CD4-positive, alpha-beta T cell treated with Interleukin-6 at 100 ng/mL for 8 hours (primary cell): Measurements from ENCODE around the gene SLC66A3.

Experiments used
- DNase-seq: peaks from one replicate; pipeline ENCODE4 v3.0.0-alpha.2; 2020; ENCODE audit warnings: mixed read lengths, low spot score

SLC66A3 gene

GRCh38 chr2:11140492-11140891 is 14.8 kb upstream of the SLC66A3 start:
- DNase-seq: no peak

GRCh38 chr2:11141319-11141718 is 13.9 kb upstream of the SLC66A3 start:
- no peak for DNase-seq

DNA sequence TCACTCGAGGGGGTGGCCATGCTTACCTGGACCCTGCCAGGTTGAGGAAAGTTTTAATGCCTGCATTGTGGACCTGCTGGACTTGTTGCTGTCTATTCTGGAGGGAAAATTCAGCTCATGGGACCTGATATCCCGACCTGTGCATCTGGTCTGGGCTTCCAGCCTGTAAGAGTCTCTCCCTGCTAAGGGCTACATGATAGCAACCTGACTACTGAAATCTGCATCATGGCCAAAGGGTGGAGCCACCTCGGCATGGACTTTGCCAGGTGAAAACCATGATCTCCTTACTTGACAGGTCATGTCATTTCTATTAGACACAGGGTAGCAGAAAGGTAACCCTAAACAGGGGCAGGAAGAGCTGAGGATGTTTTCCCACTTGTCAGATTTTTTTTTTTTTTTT is 12.9 kb upstream of the SLC66A3 start:
- no peak for DNase-seq

GRCh38 chr2:11142987-11143386 is 12.3 kb upstream of the SLC66A3 start:
- DNase-seq: no peak

GRCh38 chr2:11144077-11144737 is 11.1 kb upstream of the SLC66A3 start:
- no peak for DNase-seq

DNA sequence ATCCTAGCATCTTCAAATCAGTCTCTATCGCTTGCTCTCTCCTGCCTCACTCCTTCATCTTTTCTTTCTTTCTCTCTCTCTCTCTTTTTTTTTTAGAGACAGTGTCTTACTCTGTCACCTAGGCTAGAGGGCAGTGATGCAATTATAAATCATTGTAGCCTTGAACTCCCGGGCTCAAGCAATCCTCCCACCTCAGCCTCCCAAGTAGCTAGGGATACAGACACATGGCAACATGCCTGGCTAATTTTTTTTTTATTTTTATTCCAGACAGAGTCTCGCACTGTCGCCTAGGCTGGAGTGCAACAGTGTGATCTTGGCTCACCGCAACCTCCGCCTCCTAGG is 10.6 kb upstream of the SLC66A3 start:
- no peak for DNase-seq

DNA sequence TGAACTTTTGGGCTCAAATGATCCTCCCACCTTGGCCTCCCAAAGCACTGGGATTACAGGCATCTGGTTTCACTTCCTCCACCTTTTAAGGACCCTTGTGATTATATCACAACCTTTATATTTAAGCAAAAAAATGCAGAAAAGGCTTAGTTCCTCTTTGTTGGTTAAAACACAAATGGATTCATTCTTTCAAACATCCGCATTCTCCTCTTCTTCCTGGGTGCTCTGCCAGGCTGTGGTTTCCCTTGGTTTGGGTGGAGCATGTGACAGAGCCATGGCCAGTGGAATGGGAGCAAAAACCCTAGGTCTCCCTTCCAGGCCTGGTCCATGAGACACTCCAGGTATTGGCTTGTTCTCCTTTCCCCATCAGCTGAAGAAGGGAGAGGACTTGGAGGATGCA is 9.9 kb upstream of the SLC66A3 start:
- DNase-seq: no peak

DNA sequence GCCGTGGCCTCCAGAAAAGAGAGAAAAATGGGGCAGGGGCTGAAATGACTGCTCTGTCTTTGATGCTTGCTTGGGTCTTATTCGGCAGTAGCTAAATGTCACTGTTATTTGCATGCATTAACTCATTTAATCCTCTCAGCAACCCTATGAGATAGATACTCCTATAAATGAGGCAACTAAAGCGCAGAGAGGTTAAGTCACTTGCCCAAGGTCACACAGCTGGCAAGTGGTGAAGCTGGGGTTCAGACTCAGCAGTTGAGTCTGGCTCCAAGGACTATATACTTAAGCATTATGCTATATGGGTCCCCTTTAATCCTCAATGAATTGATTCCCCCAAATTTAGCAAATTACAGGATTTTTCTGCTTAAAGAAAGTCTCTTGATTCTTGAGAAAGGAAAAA is 9.2 kb upstream of the SLC66A3 start:
- DNase-seq: no peak

DNA sequence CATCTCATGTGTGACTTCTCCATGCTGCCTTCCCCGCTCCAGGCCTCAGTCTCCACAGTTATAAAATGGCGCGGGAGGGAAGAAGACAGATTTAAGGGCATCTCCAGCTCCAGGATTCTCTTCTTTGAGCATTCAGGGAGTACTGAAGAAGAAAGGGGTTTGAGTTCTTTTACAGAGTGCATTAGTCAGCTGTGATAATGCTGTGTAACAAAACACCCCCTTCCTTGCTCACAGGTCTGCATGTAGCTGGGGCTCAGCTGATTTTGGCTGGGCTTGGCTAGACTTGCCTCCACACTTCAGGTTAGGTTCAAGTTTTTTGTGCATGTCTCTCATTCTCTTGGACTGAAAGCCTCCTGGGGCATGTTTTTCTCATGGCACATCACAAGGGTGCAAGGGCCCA is 8.0 kb upstream of the SLC66A3 start:
- no peak for DNase-seq

GRCh38 chr2:11152591-11152990 is 2.7 kb upstream of the SLC66A3 start:
- DNase-seq: no peak

DNA sequence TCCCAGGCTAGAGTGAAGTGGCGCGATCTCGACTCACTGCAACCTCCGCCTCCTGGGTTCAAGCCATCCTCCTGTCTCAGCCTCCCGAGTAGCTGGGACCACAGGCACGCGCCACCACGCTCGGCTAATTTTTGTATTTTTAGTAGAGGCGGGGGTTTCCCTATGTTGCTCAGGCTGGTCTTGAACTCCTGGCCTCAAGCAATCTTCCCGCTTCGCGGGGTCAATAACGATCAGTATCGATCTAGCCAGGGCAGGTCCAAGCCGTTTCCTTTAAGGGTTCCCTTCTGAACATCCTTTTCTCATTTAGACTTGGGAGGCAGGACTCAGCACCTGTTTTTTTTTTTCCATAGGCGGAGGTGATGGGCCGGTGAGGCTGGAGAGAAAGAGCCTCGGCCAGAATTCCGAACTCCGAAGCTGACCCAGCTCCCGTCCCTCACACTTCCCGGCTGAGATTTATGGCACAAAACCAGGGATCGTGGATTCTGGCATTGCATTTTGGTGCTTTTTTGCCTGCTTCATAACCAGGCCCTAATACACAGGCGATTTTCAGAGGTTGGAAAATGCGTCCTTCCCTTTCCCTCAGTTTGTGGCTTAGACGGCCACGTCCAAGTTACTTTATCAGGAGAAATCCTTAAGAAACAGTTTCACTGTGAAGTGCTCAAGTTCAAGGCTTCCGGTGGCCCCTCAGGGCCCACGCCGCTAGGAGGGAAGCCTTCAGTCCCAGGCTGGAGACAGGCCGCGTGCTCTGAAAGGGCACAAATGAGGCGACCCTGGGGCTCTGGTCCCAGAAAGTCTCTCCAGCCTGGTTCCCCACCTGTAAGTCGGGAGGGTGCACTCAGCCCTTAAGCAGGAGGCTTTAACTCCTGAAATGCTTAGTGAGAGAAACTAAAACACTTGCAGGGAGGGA is 998 bp upstream of the SLC66A3 start:
- no peak for DNase-seq

- peak; percentile 99 for DNase-seq
These were observed 315 bp upstream of the SLC66A3 start for GRCh38 chr2:11154923-11155380.

DNA sequence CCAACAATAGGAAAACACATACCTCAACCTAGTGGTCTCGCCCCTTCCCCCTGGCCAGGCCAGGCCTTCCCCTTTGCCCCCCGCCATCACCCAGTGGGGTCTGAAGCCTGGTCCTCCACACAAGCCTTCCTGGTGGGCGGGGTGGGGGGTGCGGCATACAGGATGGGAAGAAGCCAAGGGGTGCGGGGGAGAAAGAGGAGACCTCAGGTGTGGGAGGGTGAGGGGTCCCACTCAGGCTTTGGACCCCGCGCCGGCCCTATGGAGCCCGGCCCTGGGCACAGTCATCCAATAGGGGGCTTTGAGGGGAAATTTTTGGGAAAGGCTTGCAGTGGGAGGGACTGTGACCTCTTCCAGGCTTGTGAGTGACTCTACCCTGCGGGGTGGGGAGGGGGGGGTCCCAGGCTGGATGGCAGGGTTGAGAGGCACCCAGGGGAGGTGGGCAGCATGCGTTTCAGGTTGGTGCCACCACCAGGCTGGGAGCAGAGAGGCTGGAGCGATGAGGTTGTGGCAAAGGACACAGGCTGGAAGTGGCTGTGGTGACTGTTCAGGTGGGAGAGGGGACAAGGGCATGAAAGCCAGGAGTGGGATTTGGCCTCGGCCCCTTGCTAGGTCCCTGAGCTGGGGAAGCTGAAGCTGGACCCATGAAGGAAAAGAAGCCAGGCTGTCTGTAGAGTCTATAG is 1.3 kb downstream of the SLC66A3 start:
- no peak for DNase-seq

DNA sequence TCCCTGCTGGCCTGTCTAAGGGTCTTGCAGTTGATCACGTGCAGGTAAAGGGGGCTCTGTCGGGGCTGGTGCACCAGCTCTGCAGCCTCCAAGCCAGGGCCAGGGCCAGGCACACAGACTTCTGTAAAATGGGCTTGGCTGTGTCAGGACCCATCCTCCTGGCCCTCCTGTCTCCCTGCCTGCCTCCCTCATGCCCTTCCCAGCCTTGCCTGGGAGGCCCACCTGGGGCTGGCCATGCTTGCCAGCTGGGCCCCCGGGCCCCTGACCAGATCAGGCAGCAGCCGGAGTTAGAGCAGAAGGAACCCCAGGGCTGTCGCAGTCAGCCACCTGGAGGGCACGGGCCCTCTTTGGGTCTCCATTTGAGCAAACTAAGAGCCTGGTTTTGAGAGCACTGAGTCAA is 2.0 kb downstream of the SLC66A3 start:
- no peak for DNase-seq

DNA sequence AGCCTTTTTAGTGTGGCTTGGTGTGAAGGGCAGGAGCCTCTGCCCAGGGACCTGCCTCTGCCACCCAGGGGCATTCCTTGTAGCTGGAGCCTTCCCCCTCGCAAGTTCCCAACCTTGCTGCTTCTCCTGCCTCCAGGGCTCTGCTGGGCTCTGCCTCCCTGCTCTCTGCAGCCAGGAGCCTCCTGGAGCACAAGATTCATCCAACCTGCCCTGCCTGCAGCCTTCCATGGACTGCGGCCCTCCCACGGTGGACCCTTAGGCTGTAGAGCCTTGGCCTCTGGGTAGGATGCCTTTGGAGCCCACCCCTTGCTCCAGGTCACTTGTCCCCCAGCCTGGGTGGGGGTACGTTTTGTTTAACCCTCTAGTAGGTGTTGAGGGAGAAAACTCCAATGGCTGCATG is 2.5 kb downstream of the SLC66A3 start:
- no peak for DNase-seq

GRCh38 chr2:11158916-11159573 is 3.8 kb downstream of the SLC66A3 start:
- DNase-seq: no peak

GRCh38 chr2:11159574-11160170 is 4.4 kb downstream of the SLC66A3 start:
- DNase-seq: no peak

DNA sequence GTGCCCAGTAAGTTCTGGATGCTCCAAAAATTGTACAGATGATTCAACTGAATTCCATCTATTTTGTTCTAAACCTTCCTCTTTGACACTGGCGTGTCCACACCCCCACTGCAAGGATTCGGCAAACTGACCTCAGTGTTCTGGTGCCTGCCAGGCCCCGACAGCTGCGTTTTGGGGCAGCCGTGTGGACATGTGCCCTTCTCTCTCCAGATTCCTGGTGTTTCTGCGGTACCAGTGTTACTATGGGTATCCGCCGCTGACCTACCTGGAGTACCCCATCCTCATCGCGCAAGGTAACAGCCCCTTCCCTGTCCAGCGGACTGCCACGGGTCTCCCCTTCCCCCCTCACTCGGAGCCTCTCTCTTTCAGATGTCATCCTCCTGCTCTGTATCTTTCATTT is 5.0 kb downstream of the SLC66A3 start:
- DNase-seq: no peak

GRCh38 chr2:11160731-11161455 is 5.6 kb downstream of the SLC66A3 start:
- DNase-seq: no peak

DNA sequence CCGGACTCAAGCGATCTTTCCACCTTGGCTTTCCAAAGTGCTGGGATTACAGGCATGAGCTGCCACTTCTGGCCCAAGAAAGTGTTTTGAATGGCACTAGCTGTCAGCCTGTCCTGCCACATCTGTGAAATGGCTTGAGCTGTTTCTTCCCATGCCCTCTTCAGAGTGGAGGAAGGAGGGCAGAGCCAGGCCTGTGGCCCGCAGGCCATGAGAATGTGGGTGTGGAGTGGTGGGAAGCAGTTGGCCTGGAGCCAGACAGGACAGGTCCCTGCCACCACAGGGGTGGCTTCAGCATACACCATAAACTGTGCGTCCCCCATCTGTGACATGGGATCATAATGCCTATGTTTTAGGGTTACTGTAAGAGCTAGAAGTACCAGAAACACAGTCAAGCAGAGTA is 6.5 kb downstream of the SLC66A3 start:
- DNase-seq: no peak
